Natural killer cell (primary cell): ENCODE measurements around the gene CCSAP. TPM values are rescaled to one million over a fixed set of nuclear protein-coding genes. Genes with fewer than 3 reads are reported as not detected.

ENCODE experiments used
- ATAC-seq, 3 donors: fragments of 150-1000 bp in 2 of 3; fragments of 200-7000 bp in 1 of 3; cut with Tn5 transposase; 1 replicate in 1 of 3; 2 replicates in 2 of 3; pipeline ENCODE4 v1.10.0; 2021; ENCODE audit warnings: mild to moderate bottlenecking in 2 of 3, moderate library complexity in 2 of 3
- DNase-seq, 2 donors: peaks; one replicate each; pipeline versions ENCODE4 v3.0.0 to v3.0.0-alpha.2; 2013 to 2021; ENCODE audit warnings: mixed read lengths in 1 of 2
- H3K27ac ChIP-seq: one replicate; pipeline ENCODE4 v1.5.1; 2013; ENCODE audit warnings: mild to moderate bottlenecking, low read length
- H3K27me3 ChIP-seq: one replicate; pipeline ENCODE4 v1.6.1; 2013; ENCODE audit warnings: low read length; ENCODE audit not compliant: control insufficient read depth, insufficient read depth
- H3K36me3 ChIP-seq: one replicate; pipeline ENCODE4 v1.6.1; 2013; ENCODE audit warnings: low read length; ENCODE audit not compliant: control insufficient read depth, insufficient read depth
- H3K4me1 ChIP-seq: one replicate; pipeline ENCODE4 v1.6.1; 2013; ENCODE audit warnings: low read length; ENCODE audit not compliant: control insufficient read depth, insufficient read depth
- H3K4me3 ChIP-seq: one replicate; pipeline ENCODE4 v1.5.1; 2013; ENCODE audit warnings: low read length
- H3K9me3 ChIP-seq: one replicate; pipeline ENCODE4 v1.6.1; 2013; ENCODE audit warnings: low read length; ENCODE audit not compliant: control insufficient read depth, insufficient read depth
- H3K27ac Mint-ChIP-seq, 2 donors: one replicate each; pipeline ENCODE4 v1.8.0; 2022; ENCODE audit warnings: mild to moderate bottlenecking in 2 of 2, mixed read lengths in 2 of 2, moderate library complexity in 1 of 2
- H3K27me3 Mint-ChIP-seq, 2 donors: one replicate each; pipeline ENCODE4 v1.8.0; 2022; ENCODE audit warnings: low read depth in 2 of 2, mixed read lengths in 2 of 2
- H3K36me3 Mint-ChIP-seq: one replicate; pipeline ENCODE4 v1.8.0; 2022; ENCODE audit warnings: mixed read lengths
- H3K4me1 Mint-ChIP-seq, 2 donors: one replicate each; pipeline ENCODE4 v1.8.0; 2022; ENCODE audit warnings: mixed read lengths in 2 of 2
- H3K4me3 Mint-ChIP-seq: one replicate; pipeline ENCODE4 v1.8.0; 2022; ENCODE audit warnings: mild to moderate bottlenecking, moderate library complexity, mixed read lengths
- H3K9me3 Mint-ChIP-seq, 2 donors: one replicate each; pipeline ENCODE4 v1.8.0; 2022; ENCODE audit warnings: mixed read lengths in 2 of 2
- CTCF ChIP-seq: fragments of 200-600 bp; IDR thresholded peaks from one replicate; pipeline ENCODE4 v1.8.0; 2022; ENCODE audit warnings: antibody characterized with exemption
- WGBS: methylation state at CpG from one replicate; pipeline ENCODE4 v1.1.7; 2013; ENCODE audit warnings: missing lambda C conversion rate; ENCODE audit not compliant: insufficient coverage; 5-methylcytosine and 5-hydroxymethylcytosine counted together
- intact Hi-C: fragments of 100-400 bp; cut with micrococcal nuclease; formaldehyde crosslinking; loops from one replicate; pipeline ENCODE4 v1.14.2; 2022
- total RNA-seq, 4 donors: library from RNA; stranded (reverse); fragments of 120-200 nt in 1 of 4; gene quantifications; one replicate each; pipeline versions ENCODE4 v1.2.3 to v1.2.4, GENCODE V29; 2013 to 2022

CCSAP gene
- total RNA-seq, 3 donors from 2014 or later (not counting 1 experiment from before 2014, with no cell fraction given), result 6.8 to 14.0 (median 10.2) TPM

- no peaks in the 10 kb centered on the region for H3K36me3 ChIP-seq
- no peak for TF ChIP-seq CTCF
- H3K27ac ChIP-seq, result no peak overlapping the region
- DNase-seq (no peak), ATAC-seq (no peak)
- no peak overlapping the region for H3K27ac Mint-ChIP-seq
- peaks cover 11 to 15% of the 10 kb centered on the region in 2 donors for H3K27me3 Mint-ChIP-seq
- no peak overlapping the region for H3K4me3 ChIP-seq
- H3K9me3 Mint-ChIP-seq, result no peaks in the 10 kb centered on the region
- WGBS, result 88% methylated on average over 8 of the region's 8 CpGs
- H3K4me1 Mint-ChIP-seq, result no peaks in the 10 kb centered on the region
- H3K27me3 ChIP-seq, result no peaks in the 10 kb centered on the region
- intact Hi-C loops, result no loop called here
- H3K36me3 Mint-ChIP-seq, result no peaks in the 10 kb centered on the region
- H3K4me3 Mint-ChIP-seq, result no peak overlapping the region
- H3K4me1 ChIP-seq, result no peaks in the 10 kb centered on the region
- no peaks in the 10 kb centered on the region for H3K9me3 ChIP-seq
These were observed 31.6 kb upstream of the CCSAP start for GRCh38 chr1:229374485-229374884.

DNA sequence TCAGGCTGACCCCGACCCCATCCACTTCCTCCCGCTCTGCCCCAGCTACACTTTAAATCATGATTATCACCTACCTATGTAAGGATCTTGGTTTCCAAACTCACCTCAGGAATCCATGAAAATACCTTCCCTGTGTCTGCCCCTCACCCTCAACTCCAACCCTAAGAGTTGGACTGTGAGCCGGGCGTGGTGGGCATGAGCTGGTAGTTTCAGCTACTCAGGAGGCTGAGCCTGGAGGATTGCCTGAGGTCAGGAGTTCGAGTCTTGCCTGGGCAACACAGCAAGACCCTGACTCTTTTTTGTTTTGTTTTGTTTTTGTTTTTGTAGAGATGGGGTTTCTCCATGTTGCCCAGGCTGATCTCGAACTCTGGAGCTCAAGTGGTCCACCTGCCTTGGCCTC lies 30.5 kb upstream of the CCSAP start:
- no peaks in the 10 kb centered on the region for H3K36me3 Mint-ChIP-seq
- no peaks in the 10 kb centered on the region for H3K36me3 ChIP-seq
- DNase-seq, result no peak
- H3K27me3 Mint-ChIP-seq, result peaks cover 13 to 15% of the 10 kb centered on the region in 2 donors
- H3K27ac Mint-ChIP-seq, result no peak overlapping the region
- H3K4me3 Mint-ChIP-seq, result no peak overlapping the region
- H3K27ac ChIP-seq, result no peak overlapping the region
- H3K4me1 ChIP-seq, result no peaks in the 10 kb centered on the region
- no peak for ATAC-seq
- TF ChIP-seq CTCF, result no peak
- intact Hi-C loops, result no loop called here
- H3K9me3 Mint-ChIP-seq, result no peaks in the 10 kb centered on the region
- H3K4me1 Mint-ChIP-seq, result no peaks in the 10 kb centered on the region
- H3K4me3 ChIP-seq, result no peak overlapping the region
- WGBS, result 82% methylated on average over 6 of the region's 6 CpGs
- H3K9me3 ChIP-seq, result no peaks in the 10 kb centered on the region
- no peaks in the 10 kb centered on the region for H3K27me3 ChIP-seq

DNA sequence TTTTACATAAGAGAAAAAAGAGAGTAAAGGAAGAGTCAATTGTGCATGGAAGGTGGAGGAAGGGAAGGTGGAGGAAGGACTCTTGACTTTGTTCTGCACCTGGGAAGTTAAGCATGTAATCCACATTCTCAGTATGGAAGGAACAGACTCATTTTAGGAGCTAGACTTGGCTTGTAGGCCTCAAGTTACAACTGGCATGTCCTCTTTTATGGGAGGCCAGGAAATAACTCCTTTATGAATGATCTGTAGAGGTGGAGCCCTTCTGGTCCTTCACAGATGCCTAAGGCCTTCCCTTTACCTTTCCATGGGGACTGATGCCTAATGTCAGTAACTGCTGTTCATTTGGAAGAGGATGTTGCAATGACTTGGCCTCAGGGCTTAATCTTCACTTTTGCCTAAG lies 29.4 kb upstream of the CCSAP start:
- Mint-ChIP-seq H3K4me1 (no peaks in the 10 kb centered on the region), H3K4me3 (no peak overlapping the region), H3K36me3 (no peaks in the 10 kb centered on the region), H3K27me3 (peaks cover 13 to 15% of the 10 kb centered on the region in 2 donors), H3K9me3 (no peaks in the 10 kb centered on the region), H3K27ac (no peak overlapping the region)
- intact Hi-C loops, result no loop called here
- Histone ChIP-seq H3K27ac (no peak overlapping the region), H3K27me3 (no peaks in the 10 kb centered on the region), H3K9me3 (no peaks in the 10 kb centered on the region), H3K36me3 (no peaks in the 10 kb centered on the region), H3K4me1 (no peaks in the 10 kb centered on the region), H3K4me3 (no peak overlapping the region)
- TF ChIP-seq CTCF, result no peak
- DNase-seq (no peak), ATAC-seq (no peak)

- no peak overlapping the region for H3K27ac ChIP-seq
- no peak overlapping the region for H3K27ac Mint-ChIP-seq
- WGBS, result 96% methylated on average over 6 of the region's 6 CpGs
- no peak overlapping the region for H3K4me3 Mint-ChIP-seq
- H3K36me3 ChIP-seq, result no peaks in the 10 kb centered on the region
- no peaks in the 10 kb centered on the region for H3K4me1 Mint-ChIP-seq
- no peaks in the 10 kb centered on the region for H3K4me1 ChIP-seq
- no peak overlapping the region for H3K4me3 ChIP-seq
- H3K36me3 Mint-ChIP-seq, result no peaks in the 10 kb centered on the region
- intact Hi-C loops, result no loop called here
- no peak for DNase-seq
- no peak for ATAC-seq
- no peak for TF ChIP-seq CTCF
- no peaks in the 10 kb centered on the region for H3K9me3 Mint-ChIP-seq
- no peaks in the 10 kb centered on the region for H3K9me3 ChIP-seq
- H3K27me3 ChIP-seq, result no peaks in the 10 kb centered on the region
- H3K27me3 Mint-ChIP-seq, result peaks cover 13 to 15% of the 10 kb centered on the region in 2 donors
These were observed 28.8 kb upstream of the CCSAP start for GRCh38 chr1:229371624-229372023.
